ENCODE measurements around the gene GRM7.

GRM7 gene

GRCh38 chr3:6860149-6860953 lies 564 bp upstream of the GRM7 start:
- H3K4me1 ChIP-seq (ENCODE audit: control extremely low read depth in 1 of 4, control insufficient read depth in 4 of 4, insufficient read depth in 4 of 4, low read length in 3 of 4) = peaks cover 0 to 23% (median 10%) of the 10 kb centered on the region in 4 experiments
- H3K4me3 ChIP-seq (ENCODE audit: control insufficient read depth in 1 of 7, extremely low read depth in 1 of 7, insufficient read depth in 4 of 7, low read depth in 2 of 7, low read length in 6 of 7) = peak overlapping the region in 4 of 7 experiments; percentile 25 to 57 (median 52)
- H3K27ac ChIP-seq (ENCODE audit: insufficient read depth in 1 of 2, low read depth in 1 of 2, low read length in 2 of 2, poor library complexity in 1 of 2, severe bottlenecking in 2 of 2) = no peak overlapping the region
- peak in 1 of 3 donors; percentile 3 for DNase-seq
- no peaks in the 10 kb centered on the region for H3K9me3 ChIP-seq (ENCODE audit: control extremely low read depth in 1 of 5, control insufficient read depth in 4 of 5, insufficient read depth in 2 of 5, low read depth in 1 of 5, low read length in 4 of 5)
- H3K27me3 ChIP-seq (replicated peaks in 2 of 5; ENCODE audit: control insufficient read depth in 4 of 5, insufficient read depth in 5 of 5, low read length in 4 of 5) = peaks cover 18 to 85% (median 40%) of the 10 kb centered on the region in 5 experiments
- CTCF ChIA-PET = no interaction called here
- H3K36me3 ChIP-seq (ENCODE audit: control insufficient read depth in 4 of 4, insufficient read depth in 4 of 4, low read length in 3 of 4) = no peaks in the 10 kb centered on the region
- 10% methylated on average over 12 of the region's 28 CpGs for WGBS (ENCODE audit: insufficient coverage)
- POLR2A ChIA-PET = no interaction called here

GRCh38 chr3:6861625-6862000 lies 698 bp downstream of the GRM7 start:
- ChIA-PET CTCF (no interaction called here), POLR2A (no interaction called here)
- 5% methylated on average over 20 of the region's 30 CpGs for WGBS (ENCODE audit: insufficient coverage)
- H3K9me3 ChIP-seq (ENCODE audit: control extremely low read depth in 1 of 5, control insufficient read depth in 4 of 5, insufficient read depth in 2 of 5, low read depth in 1 of 5, low read length in 4 of 5) = no peaks in the 10 kb centered on the region
- H3K36me3 ChIP-seq (ENCODE audit: control insufficient read depth in 4 of 4, insufficient read depth in 4 of 4, low read length in 3 of 4) = no peaks in the 10 kb centered on the region
- no peak overlapping the region for H3K27ac ChIP-seq (ENCODE audit: insufficient read depth in 1 of 2, low read depth in 1 of 2, low read length in 2 of 2, poor library complexity in 1 of 2, severe bottlenecking in 2 of 2)
- H3K27me3 ChIP-seq (replicated peaks in 2 of 5; ENCODE audit: control insufficient read depth in 4 of 5, insufficient read depth in 5 of 5, low read length in 4 of 5) = peaks cover 18 to 84% (median 39%) of the 10 kb centered on the region in 5 experiments
- DNase-seq = peak in 2 of 3 donors; percentile 9 to 11
- peak overlapping the region in 4 of 7 experiments; percentile 25 to 57 (median 52) for H3K4me3 ChIP-seq (ENCODE audit: control insufficient read depth in 1 of 7, extremely low read depth in 1 of 7, insufficient read depth in 4 of 7, low read depth in 2 of 7, low read length in 6 of 7)
- peaks cover 0 to 23% (median 10%) of the 10 kb centered on the region in 4 experiments for H3K4me1 ChIP-seq (ENCODE audit: control extremely low read depth in 1 of 4, control insufficient read depth in 4 of 4, insufficient read depth in 4 of 4, low read length in 3 of 4)

GRCh38 chr3:6862041-6862879 lies 1.3 kb downstream of the GRM7 start:
- CTCF ChIA-PET = no interaction called here
- no peaks in the 10 kb centered on the region for H3K9me3 ChIP-seq (ENCODE audit: control extremely low read depth in 1 of 5, control insufficient read depth in 4 of 5, insufficient read depth in 2 of 5, low read depth in 1 of 5, low read length in 4 of 5)
- H3K4me1 ChIP-seq (ENCODE audit: control extremely low read depth in 1 of 4, control insufficient read depth in 4 of 4, insufficient read depth in 4 of 4, low read length in 3 of 4) = peaks cover 0 to 23% (median 10%) of the 10 kb centered on the region in 4 experiments
- POLR2A ChIA-PET = no interaction called here
- 4% methylated on average over 36 of the region's 45 CpGs for WGBS (ENCODE audit: insufficient coverage)
- DNase-seq = peak in 1 of 3 donors; percentile 2
- H3K36me3 ChIP-seq (ENCODE audit: control insufficient read depth in 4 of 4, insufficient read depth in 4 of 4, low read length in 3 of 4) = no peaks in the 10 kb centered on the region
- H3K4me3 ChIP-seq (ENCODE audit: control insufficient read depth in 1 of 7, extremely low read depth in 1 of 7, insufficient read depth in 4 of 7, low read depth in 2 of 7, low read length in 6 of 7) = peak overlapping the region in 3 of 7 experiments; percentile 15 to 33 (median 16)
- H3K27me3 ChIP-seq (replicated peaks in 2 of 5; ENCODE audit: control insufficient read depth in 4 of 5, insufficient read depth in 5 of 5, low read length in 4 of 5) = peaks cover 18 to 82% (median 39%) of the 10 kb centered on the region in 5 experiments
- H3K27ac ChIP-seq (ENCODE audit: insufficient read depth in 1 of 2, low read depth in 1 of 2, low read length in 2 of 2, poor library complexity in 1 of 2, severe bottlenecking in 2 of 2) = no peak overlapping the region

GRCh38 chr3:6862880-6863195 lies 1.9 kb downstream of the GRM7 start:
- Histone ChIP-seq H3K36me3 (ENCODE audit: control insufficient read depth in 4 of 4, insufficient read depth in 4 of 4, low read length in 3 of 4) (no peaks in the 10 kb centered on the region), H3K4me3 (ENCODE audit: control insufficient read depth in 1 of 7, extremely low read depth in 1 of 7, insufficient read depth in 4 of 7, low read depth in 2 of 7, low read length in 6 of 7) (peak overlapping the region in 2 of 7 experiments; percentile 16 to 33), H3K27ac (ENCODE audit: insufficient read depth in 1 of 2, low read depth in 1 of 2, low read length in 2 of 2, poor library complexity in 1 of 2, severe bottlenecking in 2 of 2) (no peak overlapping the region), H3K9me3 (ENCODE audit: control extremely low read depth in 1 of 5, control insufficient read depth in 4 of 5, insufficient read depth in 2 of 5, low read depth in 1 of 5, low read length in 4 of 5) (no peaks in the 10 kb centered on the region), H3K27me3 (replicated peaks in 2 of 5; ENCODE audit: control insufficient read depth in 4 of 5, insufficient read depth in 5 of 5, low read length in 4 of 5) (peaks cover 18 to 77% (median 39%) of the 10 kb centered on the region in 5 experiments), H3K4me1 (ENCODE audit: control extremely low read depth in 1 of 4, control insufficient read depth in 4 of 4, insufficient read depth in 4 of 4, low read length in 3 of 4) (peaks cover 0 to 23% (median 10%) of the 10 kb centered on the region in 4 experiments)
- ChIA-PET POLR2A (no interaction called here), CTCF (no interaction called here)
- no peak for DNase-seq
- 8% methylated on average over 7 of the region's 7 CpGs for WGBS (ENCODE audit: insufficient coverage)

GRCh38 chr3:6867269-6867668 lies 6.4 kb downstream of the GRM7 start:
- no peaks in the 10 kb centered on the region for H3K36me3 ChIP-seq (ENCODE audit: control insufficient read depth in 4 of 4, insufficient read depth in 4 of 4, low read length in 3 of 4)
- no peak overlapping the region for H3K27ac ChIP-seq (ENCODE audit: insufficient read depth in 1 of 2, low read depth in 1 of 2, low read length in 2 of 2, poor library complexity in 1 of 2, severe bottlenecking in 2 of 2)
- DNase-seq = no peak
- POLR2A ChIA-PET = no interaction called here
- CTCF ChIA-PET = no interaction called here
- H3K4me1 ChIP-seq (ENCODE audit: control extremely low read depth in 1 of 4, control insufficient read depth in 4 of 4, insufficient read depth in 4 of 4, low read length in 3 of 4) = peaks cover 0 to 5% (median 2%) of the 10 kb centered on the region in 4 experiments
- H3K27me3 ChIP-seq (replicated peaks in 2 of 5; ENCODE audit: control insufficient read depth in 4 of 5, insufficient read depth in 5 of 5, low read length in 4 of 5) = peaks cover 12 to 34% (median 19%) of the 10 kb centered on the region in 5 experiments
- H3K4me3 ChIP-seq (ENCODE audit: control insufficient read depth in 1 of 7, extremely low read depth in 1 of 7, insufficient read depth in 4 of 7, low read depth in 2 of 7, low read length in 6 of 7) = no peak overlapping the region
- no peaks in the 10 kb centered on the region for H3K9me3 ChIP-seq (ENCODE audit: control extremely low read depth in 1 of 5, control insufficient read depth in 4 of 5, insufficient read depth in 2 of 5, low read depth in 1 of 5, low read length in 4 of 5)
- WGBS (ENCODE audit: insufficient coverage) = 100% methylated on average over 2 of the region's 3 CpGs

- Histone ChIP-seq H3K9me3 (ENCODE audit: control extremely low read depth in 1 of 5, control insufficient read depth in 4 of 5, insufficient read depth in 2 of 5, low read depth in 1 of 5, low read length in 4 of 5) (no peaks in the 10 kb centered on the region), H3K4me1 (ENCODE audit: control extremely low read depth in 1 of 4, control insufficient read depth in 4 of 4, insufficient read depth in 4 of 4, low read length in 3 of 4) (no peaks in the 10 kb centered on the region), H3K27me3 (replicated peaks in 2 of 5; ENCODE audit: control insufficient read depth in 4 of 5, insufficient read depth in 5 of 5, low read length in 4 of 5) (no peaks in the 10 kb centered on the region), H3K27ac (ENCODE audit: insufficient read depth in 1 of 2, low read depth in 1 of 2, low read length in 2 of 2, poor library complexity in 1 of 2, severe bottlenecking in 2 of 2) (no peak overlapping the region), H3K36me3 (ENCODE audit: control insufficient read depth in 4 of 4, insufficient read depth in 4 of 4, low read length in 3 of 4) (no peaks in the 10 kb centered on the region), H3K4me3 (ENCODE audit: control insufficient read depth in 1 of 7, extremely low read depth in 1 of 7, insufficient read depth in 4 of 7, low read depth in 2 of 7, low read length in 6 of 7) (no peak overlapping the region)
- ChIA-PET CTCF (no interaction called here), POLR2A (no interaction called here)
- no peak for DNase-seq
Observed at GRCh38 chr3:6878731-6879130, 17.8 kb downstream of the GRM7 start.

GRCh38 chr3:6912240-6912639 lies 51.3 kb downstream of the GRM7 start:
- ChIA-PET POLR2A (no interaction called here), CTCF (no interaction called here)
- Histone ChIP-seq H3K4me1 (ENCODE audit: control extremely low read depth in 1 of 4, control insufficient read depth in 4 of 4, insufficient read depth in 4 of 4, low read length in 3 of 4) (no peaks in the 10 kb centered on the region), H3K27me3 (replicated peaks in 2 of 5; ENCODE audit: control insufficient read depth in 4 of 5, insufficient read depth in 5 of 5, low read length in 4 of 5) (no peaks in the 10 kb centered on the region), H3K27ac (ENCODE audit: insufficient read depth in 1 of 2, low read depth in 1 of 2, low read length in 2 of 2, poor library complexity in 1 of 2, severe bottlenecking in 2 of 2) (no peak overlapping the region), H3K36me3 (ENCODE audit: control insufficient read depth in 4 of 4, insufficient read depth in 4 of 4, low read length in 3 of 4) (no peaks in the 10 kb centered on the region), H3K4me3 (ENCODE audit: control insufficient read depth in 1 of 7, extremely low read depth in 1 of 7, insufficient read depth in 4 of 7, low read depth in 2 of 7, low read length in 6 of 7) (no peak overlapping the region), H3K9me3 (ENCODE audit: control extremely low read depth in 1 of 5, control insufficient read depth in 4 of 5, insufficient read depth in 2 of 5, low read depth in 1 of 5, low read length in 4 of 5) (no peaks in the 10 kb centered on the region)
- WGBS (ENCODE audit: insufficient coverage) = no CpG with 5 or more reads among the region's 3 CpGs
- no peak for DNase-seq
